OCI-LY7 (cell line): Measurements from ENCODE around the gene KRTAP12-2.

Experiments
- EZH2phosphoT487 ChIP-seq: fragments of 200-600 bp; sonication (generic); IDR thresholded peaks from 2 replicates; pipeline ENCODE4 v1.6.1; 2018; ENCODE audit warnings: low read depth, borderline replicate concordance, mild to moderate bottlenecking, mixed run types, antibody characterized with exemption, low read length, moderate library complexity, mixed read lengths
- TF ChIP-seq, protein P1 (sequence below): fragments of 200-600 bp; sonication (generic); conservative IDR thresholded peaks from 2 replicates; pipeline ENCODE4 v1.5.1; 2014; ENCODE audit warnings: mild to moderate bottlenecking, antibody characterized with exemption, low read length, moderate library complexity, mixed read lengths

DNA sequence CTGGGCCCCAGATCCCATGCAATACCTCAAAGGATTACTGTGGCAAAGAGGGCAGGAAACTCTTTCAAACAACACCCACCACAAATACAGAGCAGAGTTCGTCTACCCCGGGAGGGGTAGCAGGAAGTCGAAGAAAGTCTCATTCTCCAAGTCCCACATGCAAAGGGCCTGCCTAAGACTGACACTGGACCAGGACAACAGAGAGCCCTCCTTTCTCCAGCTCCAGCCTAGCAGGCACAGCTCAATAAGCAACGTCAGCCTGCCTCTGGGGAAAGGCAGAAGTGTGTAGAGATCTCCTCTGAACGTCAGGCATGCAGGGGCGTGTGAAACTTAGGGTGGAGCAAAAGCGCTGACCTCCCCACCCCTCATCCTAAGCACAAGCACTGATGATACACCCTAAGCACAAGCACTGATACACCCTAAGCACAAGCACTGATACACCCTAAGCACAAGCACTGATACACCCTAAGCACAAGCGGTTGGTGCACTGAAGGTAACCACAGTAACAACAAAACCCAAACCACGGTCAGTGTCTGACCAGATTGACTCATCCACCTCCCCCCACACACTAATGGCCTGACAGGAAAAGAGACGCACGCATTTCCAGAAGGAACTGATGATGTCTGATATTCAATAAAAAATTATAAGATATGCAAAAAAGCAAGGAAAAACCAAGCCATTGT, 7.7 kb downstream of the KRTAP12-2 start:
- TF ChIP-seq EZH2phosphoT487 = no peak
- TF ChIP-seq, protein P1, sequence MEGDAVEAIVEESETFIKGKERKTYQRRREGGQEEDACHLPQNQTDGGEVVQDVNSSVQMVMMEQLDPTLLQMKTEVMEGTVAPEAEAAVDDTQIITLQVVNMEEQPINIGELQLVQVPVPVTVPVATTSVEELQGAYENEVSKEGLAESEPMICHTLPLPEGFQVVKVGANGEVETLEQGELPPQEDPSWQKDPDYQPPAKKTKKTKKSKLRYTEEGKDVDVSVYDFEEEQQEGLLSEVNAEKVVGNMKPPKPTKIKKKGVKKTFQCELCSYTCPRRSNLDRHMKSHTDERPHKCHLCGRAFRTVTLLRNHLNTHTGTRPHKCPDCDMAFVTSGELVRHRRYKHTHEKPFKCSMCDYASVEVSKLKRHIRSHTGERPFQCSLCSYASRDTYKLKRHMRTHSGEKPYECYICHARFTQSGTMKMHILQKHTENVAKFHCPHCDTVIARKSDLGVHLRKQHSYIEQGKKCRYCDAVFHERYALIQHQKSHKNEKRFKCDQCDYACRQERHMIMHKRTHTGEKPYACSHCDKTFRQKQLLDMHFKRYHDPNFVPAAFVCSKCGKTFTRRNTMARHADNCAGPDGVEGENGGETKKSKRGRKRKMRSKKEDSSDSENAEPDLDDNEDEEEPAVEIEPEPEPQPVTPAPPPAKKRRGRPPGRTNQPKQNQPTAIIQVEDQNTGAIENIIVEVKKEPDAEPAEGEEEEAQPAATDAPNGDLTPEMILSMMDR = no peak
